BJ (cell line): Measurements from ENCODE around the gene SLC25A13. TPM values are rescaled to one million over a fixed set of nuclear protein-coding genes. Genes with fewer than 3 reads are reported as not detected.
"Not testable (repeated sequence)": the region's sequence is repeated elsewhere in the genome, so short reads cannot be mapped to it uniquely, and the experiment has no call there.

Experiments used
- CTCF ChIA-PET: fragments of 350-600 bp; formaldehyde crosslinking; extraction: SDS; loops from one replicate; lab custom pipeline; 2021; ENCODE audit warnings: antibody characterized with exemption, inconsistent platforms; lab: Yijun Ruan, JAX
- POLR2A ChIA-PET: fragments of 300-600 bp; sonication (Branson Sonifier 250); formaldehyde crosslinking; extraction: SDS; loops from one replicate; lab custom pipeline; 2021; ENCODE audit warnings: antibody characterized with exemption; lab: Charles Lee
- DNase-seq: peaks from one replicate; pipeline ENCODE4 v3.0.0-alpha.2; 2011; ENCODE audit warnings: low read depth
- H3K27me3 ChIP-seq: 2 replicates; pipeline ENCODE4 v1.6.0; 2011; ENCODE audit warnings: low read length; ENCODE audit not compliant: control insufficient read depth, insufficient read depth
- H3K36me3 ChIP-seq: 2 replicates; pipeline ENCODE4 v1.5.1; 2011; ENCODE audit warnings: low read length; ENCODE audit not compliant: control insufficient read depth, insufficient read depth
- H3K4me3 ChIP-seq: 2 replicates; pipeline ENCODE4 v1.5.1; 2011; ENCODE audit warnings: low read depth, mild to moderate bottlenecking, control low read depth, low read length
- CTCF ChIP-seq: IDR thresholded peaks from 2 replicates; pipeline ENCODE4 v1.5.1; 2011; ENCODE audit warnings: low read depth, mild to moderate bottlenecking, control low read depth, inconsistent platforms, low read length, moderate library complexity; ENCODE audit not compliant: insufficient read depth
- polyA minus RNA-seq: library from RNA; depleted of rRNA, polyadenylated mRNA; stranded (reverse); fragments of >200 nt; gene quantifications from 2 replicates; pipeline ENCODE4 v1.2.3, GENCODE V29; 2011; rRNA and poly(A)+ RNA removed
- polyA plus RNA-seq: library from polyadenylated mRNA; depleted of rRNA; stranded (reverse); fragments of >200 nt; gene quantifications from 2 replicates; pipeline ENCODE4 v1.2.3, GENCODE V29; 2011; rRNA removed

SLC25A13 gene
- 6.2 and 10.2 TPM in 2 replicates for polyA plus RNA-seq
- 5.1 and 6.1 TPM in 2 replicates for polyA minus RNA-seq

- no peaks in the 10 kb centered on the region for H3K36me3 ChIP-seq
- ChIA-PET POLR2A (no interaction called here), CTCF (no interaction called here)
- TF ChIP-seq CTCF: no peak
- peak within 1 kb of the TSS; percentile 96 for H3K4me3 ChIP-seq
- DNase-seq: peak; percentile 21
- no peaks in the 10 kb centered on the region; the same call in 1 of the 2 replicates for H3K27me3 ChIP-seq
Observed at GRCh38 chr7:96321658-96322372, at the start of gene SLC25A13. SLC25A13 (minus strand) TSS chr7:96322098; CDS start chr7:96321956, 142 bp downstream.

GRCh38 chr7:96365916-96366315, 44.0 kb upstream of the SLC25A13 start:
- DNase-seq, POLR2A ChIA-PET, H3K36me3 ChIP-seq, H3K4me3 ChIP-seq, H3K27me3 ChIP-seq, CTCF ChIA-PET: not testable (repeated sequence)

- Histone ChIP-seq H3K27me3 (no peaks in the 10 kb centered on the region), H3K4me3 (no peak overlapping the region), H3K36me3 (no peaks in the 10 kb centered on the region)
- POLR2A ChIA-PET: no interaction called here
- DNase-seq: no peak
- no peak for TF ChIP-seq CTCF
- CTCF ChIA-PET: no interaction called here
Observed at GRCh38 chr7:96361116-96361857, 39.4 kb upstream of the SLC25A13 start.

- no peak for DNase-seq
- ChIA-PET POLR2A (no interaction called here), CTCF (no interaction called here)
- TF ChIP-seq CTCF: no peak
- Histone ChIP-seq H3K4me3 (no peak overlapping the region), H3K27me3 (no peaks in the 10 kb centered on the region), H3K36me3 (no peaks in the 10 kb centered on the region)
Observed at GRCh38 chr7:96359876-96360275, 38.0 kb upstream of the SLC25A13 start.

- H3K36me3 ChIP-seq, DNase-seq, POLR2A ChIA-PET, H3K4me3 ChIP-seq, H3K27me3 ChIP-seq: not testable (repeated sequence)
- CTCF ChIA-PET: interaction anchor here (1.4 kb wide), 1 partner anchor 11 kb away, joined by 3 read pairs; no protein-coding TSS in a partner anchor
Observed at GRCh38 chr7:96358236-96358971, 36.5 kb upstream of the SLC25A13 start.
